ENCODE measurements around the gene DNTTIP2.

GRCh38 chr1:93820554-93821422 lies 58.2 kb downstream of the DNTTIP2 start:
- TF ChIP-seq BHLHE40 (IDR thresholded peaks at IDR 0.05; ENCODE audit: borderline replicate concordance), result no peak
- no peak for TF ChIP-seq SP1 (IDR thresholded peaks at IDR 0.05)
- no peak for TF ChIP-seq ZNF384 (IDR thresholded peaks at IDR 0.05)
- TF ChIP-seq ARNT (IDR thresholded peaks at IDR 0.05), result no peak
- no peak for TF ChIP-seq ELF4 (IDR thresholded peaks at IDR 0.05)
- no peak for TF ChIP-seq TARDBP (IDR thresholded peaks at IDR 0.05)
- no peak for TF ChIP-seq PKNOX1 (IDR thresholded peaks at IDR 0.05)
- no peak for TF ChIP-seq NFRKB (IDR thresholded peaks at IDR 0.05)
- no peak for TF ChIP-seq CTBP1 (IDR thresholded peaks at IDR 0.05; ENCODE audit: borderline replicate concordance)
